GM21360 (cell line): ENCODE results near the gene FAAP100.

Experiments
- ATAC-seq: cut with Tn5 transposase; IDR thresholded peaks from one replicate; pipeline ENCODE4 v1.9.1; 2021; ENCODE audit warnings: mild to moderate bottlenecking, moderate library complexity; ENCODE audit not compliant: unreplicated experiment

Gene FAAP100

GRCh38 chr17:81577278-81578000, 25.3 kb upstream of the FAAP100 start:
- ATAC-seq: no peak

GRCh38 chr17:81576621-81577277, 24.6 kb upstream of the FAAP100 start:
- no peak for ATAC-seq

- ATAC-seq: no peak
These were observed 23.7 kb upstream of the FAAP100 start for GRCh38 chr17:81575836-81576235.

GRCh38 chr17:81574643-81574956, 22.4 kb upstream of the FAAP100 start:
- no peak for ATAC-seq

GRCh38 chr17:81573794-81574642, 21.9 kb upstream of the FAAP100 start:
- no peak for ATAC-seq

GRCh38 chr17:81572563-81573168, 20.5 kb upstream of the FAAP100 start:
- ATAC-seq: no peak

- ATAC-seq: no peak
These were observed 18.8 kb upstream of the FAAP100 start for GRCh38 chr17:81570964-81571363.

- no peak for ATAC-seq
These were observed 17.9 kb upstream of the FAAP100 start for GRCh38 chr17:81569986-81570514.

- ATAC-seq: no peak
These were observed 16.3 kb upstream of the FAAP100 start for GRCh38 chr17:81568416-81568815.

- no peak for ATAC-seq
These were observed 15.0 kb upstream of the FAAP100 start for GRCh38 chr17:81567191-81567590.

GRCh38 chr17:81566461-81567126, 14.4 kb upstream of the FAAP100 start:
- ATAC-seq: no peak

- no peak for ATAC-seq
These were observed 13.1 kb upstream of the FAAP100 start for GRCh38 chr17:81565231-81565630.

- ATAC-seq: no peak
These were observed 12.6 kb upstream of the FAAP100 start for GRCh38 chr17:81564778-81565177.

GRCh38 chr17:81563861-81564586, 11.9 kb upstream of the FAAP100 start:
- ATAC-seq: no peak

- no peak for ATAC-seq
These were observed 9.3 kb upstream of the FAAP100 start for GRCh38 chr17:81561494-81561885.

GRCh38 chr17:81558941-81559806, 7.0 kb upstream of the FAAP100 start:
- ATAC-seq: no peak

- ATAC-seq: no peak
These were observed 5.9 kb upstream of the FAAP100 start for GRCh38 chr17:81558115-81558468.

- no peak for ATAC-seq
These were observed 5.3 kb upstream of the FAAP100 start for GRCh38 chr17:81557276-81558114.
